ENCODE measurements around the gene GRB10.

GRB10 gene

DNA sequence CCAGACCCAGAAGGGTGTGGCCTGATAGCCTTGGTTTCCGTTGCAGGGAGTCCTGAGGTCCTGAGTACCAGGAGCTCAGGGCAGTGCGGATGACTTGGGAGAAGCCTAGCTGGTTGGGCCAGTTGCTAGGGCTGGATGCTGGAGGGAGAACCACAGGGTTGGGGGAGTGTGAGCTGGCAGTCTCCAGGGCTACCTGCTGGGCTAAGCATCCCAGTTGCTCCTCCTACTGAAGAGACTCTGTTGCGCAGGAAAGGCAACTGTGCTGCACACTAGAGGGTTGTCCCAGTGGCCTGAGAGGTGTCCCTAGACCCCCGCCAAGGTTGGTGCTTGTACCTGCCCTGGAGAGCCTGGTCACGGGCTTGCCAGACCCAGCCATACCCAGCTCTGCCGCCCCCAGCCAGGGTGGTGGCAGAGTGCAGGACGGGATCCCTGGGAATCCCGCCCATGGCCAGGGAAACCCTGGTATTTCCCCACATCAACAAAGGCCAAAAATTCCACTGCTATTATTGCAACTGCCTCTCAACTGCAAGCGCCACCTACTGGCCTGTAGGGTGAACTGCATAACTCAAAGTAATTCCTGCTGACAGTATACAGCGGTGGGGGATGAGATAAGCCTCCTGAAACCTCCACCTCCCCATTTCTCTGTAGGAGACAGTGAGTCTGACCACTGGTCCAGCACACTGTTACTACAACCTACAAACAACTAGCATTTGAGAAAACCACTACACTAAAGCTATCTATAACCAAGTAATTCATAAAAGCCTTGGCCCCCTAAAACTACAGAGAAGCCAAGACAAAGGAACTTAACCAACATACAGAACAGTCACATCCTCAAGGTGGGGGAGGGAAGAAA, 149.9 kb downstream of the GRB10 start:
- DNase-seq (ENCODE audit: low read depth) = no peak

DNA sequence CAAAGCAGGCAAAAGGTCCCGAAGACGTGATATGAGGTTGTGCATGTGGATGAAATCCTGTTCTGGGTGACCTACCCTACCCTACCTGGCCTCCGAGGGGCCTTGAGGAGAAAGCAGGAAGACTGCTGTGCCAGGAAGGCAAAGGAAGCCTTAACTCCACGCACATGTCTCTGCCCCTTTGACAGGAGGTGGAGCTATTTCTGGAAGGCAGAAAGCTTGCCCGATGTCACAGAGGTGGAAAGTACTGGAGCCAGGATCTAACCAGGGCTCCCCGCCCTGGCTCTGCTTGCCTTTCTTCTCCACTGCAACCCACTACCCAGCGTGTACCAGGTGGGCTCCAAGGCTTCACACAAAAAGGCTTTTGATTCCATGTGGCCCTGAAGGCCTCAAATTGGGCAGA, 151.1 kb downstream of the GRB10 start:
- no peak for DNase-seq (ENCODE audit: low read depth)

DNA sequence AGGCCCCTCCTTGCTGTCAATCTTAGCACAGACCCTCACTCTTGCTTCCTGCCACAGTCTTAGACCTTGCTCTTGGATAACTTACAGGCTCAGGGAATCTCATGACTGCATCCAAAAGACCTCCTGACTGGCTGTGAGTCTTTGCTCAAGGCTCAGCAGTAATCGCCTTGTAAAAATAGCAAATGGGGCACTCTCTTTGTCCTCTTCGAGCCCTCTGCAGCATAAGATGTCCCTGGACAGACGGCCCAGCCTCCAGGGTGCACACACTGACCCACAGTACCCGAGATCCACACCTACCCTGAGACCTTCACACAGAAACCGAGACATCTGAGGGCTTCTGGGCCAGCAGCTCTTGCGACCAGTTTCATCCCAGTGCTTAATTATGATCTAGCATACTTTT, 151.6 kb downstream of the GRB10 start:
- no peak for DNase-seq (ENCODE audit: low read depth)

DNA sequence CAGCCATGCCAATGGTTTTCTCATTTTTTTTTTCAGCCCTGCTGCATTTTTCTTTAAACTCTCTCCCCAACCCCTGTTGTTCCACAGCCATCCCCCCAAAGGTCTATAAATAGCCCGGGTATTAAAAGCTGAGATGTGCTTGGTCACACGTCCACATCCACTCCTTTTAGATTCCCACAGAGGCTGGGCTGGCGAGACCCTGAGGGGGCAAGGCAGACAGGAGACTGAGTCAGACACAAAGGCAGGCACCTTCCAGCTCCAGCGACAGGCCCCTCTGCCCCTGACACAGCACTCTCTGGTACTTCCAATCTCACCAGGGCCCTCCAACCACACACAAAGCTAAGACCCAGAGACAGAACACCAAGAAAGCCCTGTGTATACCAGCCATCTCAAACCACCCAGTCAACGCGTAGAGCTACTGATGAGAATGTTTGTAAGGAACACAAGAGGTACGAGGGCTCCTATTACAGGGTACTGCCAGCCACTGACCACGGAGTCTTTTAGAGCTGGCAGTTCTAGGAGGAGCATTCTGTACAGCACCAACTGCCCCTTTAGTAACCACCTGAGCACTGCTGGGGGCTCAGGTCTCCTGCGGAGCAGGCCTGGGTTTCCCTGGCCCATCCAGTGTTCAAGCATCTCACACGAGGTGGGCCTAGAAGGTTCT, 153.3 kb downstream of the GRB10 start:
- no peak for DNase-seq (ENCODE audit: low read depth)

DNA sequence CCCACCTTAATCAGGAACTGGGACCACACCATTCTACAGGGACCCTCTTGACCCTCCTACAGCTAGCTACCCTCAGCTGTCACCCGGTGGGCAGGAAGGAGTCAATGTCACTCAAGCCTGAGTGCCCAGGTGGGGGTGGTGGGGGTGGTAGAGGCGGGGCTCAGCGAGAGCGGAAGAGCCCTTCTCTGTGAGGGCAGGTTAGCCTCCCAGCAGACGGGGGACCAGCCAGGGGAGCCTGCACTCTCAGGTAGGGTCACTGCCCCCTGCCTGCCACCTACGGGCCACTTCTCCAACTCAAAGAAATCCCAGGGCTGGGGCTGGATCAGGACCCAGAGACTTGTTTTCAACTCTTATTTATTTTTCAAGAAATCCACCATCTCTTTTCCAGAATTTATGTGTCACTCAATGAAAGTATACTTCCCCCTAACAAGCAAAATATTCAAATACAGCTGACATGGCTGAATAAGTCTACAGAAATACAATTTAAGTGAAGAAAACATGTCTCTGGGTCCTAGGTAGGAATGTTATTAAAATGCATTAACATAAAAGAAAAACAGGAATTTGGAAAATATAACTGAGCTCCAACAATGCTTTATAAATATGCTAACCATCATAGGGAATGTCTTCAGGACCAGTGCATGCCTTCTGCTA, 154.1 kb downstream of the GRB10 start:
- no peak for DNase-seq (ENCODE audit: low read depth)

DNA sequence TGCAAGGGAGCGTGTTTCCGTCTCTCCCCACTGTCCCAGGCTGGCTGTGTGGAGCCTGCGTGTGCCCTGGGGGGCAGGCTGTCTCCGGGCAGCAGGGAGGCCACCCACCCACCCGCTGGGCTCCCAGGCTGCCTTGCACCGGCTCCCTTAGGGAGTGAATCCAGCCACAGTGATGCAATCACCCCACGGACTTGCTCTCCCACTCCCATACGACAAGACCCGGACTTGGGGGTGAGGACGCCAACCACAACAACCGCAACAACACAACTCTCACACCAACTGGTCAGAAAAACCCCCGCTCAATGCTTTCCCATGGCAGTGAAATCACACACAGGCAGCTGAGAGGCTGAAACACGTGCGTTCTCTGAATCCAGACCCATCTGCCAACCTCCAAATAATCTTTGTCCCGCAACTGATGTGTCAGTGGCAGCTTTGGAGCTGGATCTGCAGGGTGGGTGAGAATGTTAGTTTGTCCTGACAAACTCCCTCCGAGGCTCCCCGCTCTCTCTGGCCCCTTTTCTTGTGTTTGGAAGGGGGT, 154.8 kb downstream of the GRB10 start:
- no peak for DNase-seq (ENCODE audit: low read depth)

DNA sequence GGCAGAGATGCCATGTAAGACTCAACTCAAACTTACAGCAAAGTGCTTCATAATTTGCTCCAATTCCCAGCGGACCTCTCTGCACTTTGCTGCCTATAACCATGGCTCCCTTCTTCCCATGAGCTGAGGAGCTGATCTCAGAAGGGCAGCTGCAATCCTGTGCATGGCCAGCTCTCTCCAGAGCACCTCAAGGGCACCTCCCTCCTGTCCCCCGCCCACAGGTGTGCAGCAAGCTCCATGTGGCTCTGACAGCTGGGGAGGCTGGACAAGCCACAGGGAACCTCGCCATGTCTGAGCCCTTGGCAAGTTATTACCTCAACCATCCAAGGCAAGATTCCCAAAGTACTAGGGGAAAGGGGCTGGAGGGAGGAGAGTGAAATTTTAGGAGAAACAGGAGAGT, 156.4 kb downstream of the GRB10 start:
- no peak for DNase-seq (ENCODE audit: low read depth)

DNA sequence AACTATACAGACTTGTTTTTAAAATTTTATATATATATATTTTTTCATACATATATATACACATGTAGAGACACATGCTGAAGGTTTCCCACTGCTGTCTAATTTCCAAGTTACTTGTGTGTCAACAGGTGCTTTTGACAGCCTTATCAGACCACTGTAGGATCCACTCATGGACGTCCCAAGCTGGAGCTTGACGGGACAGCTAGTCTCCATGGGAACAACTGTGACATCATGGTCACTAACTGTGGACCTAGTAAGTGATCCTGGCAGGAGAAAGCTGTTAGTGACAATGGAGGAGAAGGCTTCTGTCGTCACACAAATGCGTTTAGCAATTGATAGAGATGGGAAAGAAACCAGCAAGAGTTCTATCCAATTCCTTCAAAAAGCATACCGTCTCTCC, 157.3 kb downstream of the GRB10 start:
- no peak for DNase-seq (ENCODE audit: low read depth)

DNA sequence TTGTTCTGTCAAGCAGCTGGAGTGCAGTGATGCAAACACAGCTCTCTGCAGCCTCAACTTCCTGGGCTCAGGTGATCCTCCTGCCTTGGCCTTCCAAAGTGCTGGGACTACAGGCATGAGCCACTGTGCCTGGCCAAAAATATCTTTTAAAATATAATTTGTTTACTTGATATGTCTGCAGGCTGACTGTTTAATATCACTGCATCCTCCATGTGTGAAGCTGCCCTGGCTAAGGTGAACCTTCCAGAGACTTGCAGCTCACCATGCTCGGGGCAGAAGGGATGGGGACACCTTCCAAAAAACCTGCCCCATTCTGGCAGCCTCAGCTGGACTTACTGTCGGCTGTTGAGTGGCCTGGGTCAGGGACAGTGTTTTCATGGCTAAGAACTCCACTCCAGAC, 159.9 kb downstream of the GRB10 start:
- DNase-seq (ENCODE audit: low read depth) = no peak

DNA sequence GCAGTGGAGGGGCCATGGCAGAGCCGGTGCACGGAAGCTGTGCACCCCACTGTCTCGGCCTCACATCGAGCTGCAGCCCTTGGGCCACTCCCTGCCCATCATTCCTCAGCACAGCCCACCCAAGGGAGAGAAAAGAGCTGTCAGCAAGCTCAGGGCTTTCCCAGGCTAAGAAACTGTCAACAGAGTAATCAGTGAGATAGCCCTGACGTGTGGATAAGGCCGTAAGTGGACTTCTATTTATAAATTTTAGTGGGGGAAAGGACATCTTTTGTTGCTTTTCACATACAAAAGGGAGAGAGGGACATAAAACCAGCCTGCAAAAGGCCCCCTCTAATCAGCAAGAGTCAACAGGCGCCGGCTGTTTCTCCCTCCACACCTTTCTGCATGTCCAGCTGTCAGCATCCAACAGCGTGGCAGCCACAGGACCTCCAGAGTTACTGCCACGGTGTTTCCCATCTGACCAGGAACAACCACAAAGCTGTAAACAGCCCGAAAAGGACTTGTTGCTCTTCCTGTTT, 160.7 kb downstream of the GRB10 start:
- DNase-seq (ENCODE audit: low read depth) = no peak

DNA sequence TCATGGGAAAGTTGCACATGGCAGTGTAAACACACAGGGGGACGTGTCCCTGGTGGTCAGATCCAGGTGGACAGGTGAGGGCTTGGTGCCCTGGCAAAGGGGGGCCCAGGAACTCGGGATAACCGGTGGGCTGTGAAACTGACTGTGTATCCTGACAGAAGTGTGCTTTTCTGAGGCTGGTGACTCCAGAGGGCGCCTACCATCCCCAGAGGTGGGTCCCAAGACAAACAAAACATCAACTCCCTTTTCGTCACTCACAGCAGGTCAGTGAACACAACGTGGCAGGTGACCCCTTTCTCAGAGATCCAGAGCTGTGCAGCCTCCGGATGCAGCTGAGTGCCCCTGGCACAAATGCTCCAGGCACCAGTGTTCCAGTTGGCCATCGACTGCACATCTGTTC, 161.5 kb downstream of the GRB10 start:
- DNase-seq (ENCODE audit: low read depth) = no peak

DNA sequence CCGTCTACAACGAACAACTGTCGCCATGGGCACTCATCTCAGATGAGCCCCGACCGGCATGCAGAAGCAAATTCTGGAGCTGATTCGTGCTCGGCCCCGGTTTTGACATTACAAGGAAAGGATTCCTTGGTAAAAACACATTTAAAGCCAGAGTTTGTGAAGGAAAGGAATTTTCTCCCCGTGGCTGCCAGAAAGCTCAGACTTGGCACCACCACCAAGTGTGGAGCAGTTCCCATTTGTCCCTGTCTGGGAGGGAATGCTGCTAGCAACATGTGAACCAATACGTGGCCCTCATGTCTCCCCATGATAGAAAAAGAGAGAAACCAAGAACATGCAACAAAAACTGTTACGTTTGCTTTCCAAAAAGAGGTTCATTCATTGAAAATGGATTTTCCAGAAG, 162.3 kb downstream of the GRB10 start:
- no peak for DNase-seq (ENCODE audit: low read depth)

DNA sequence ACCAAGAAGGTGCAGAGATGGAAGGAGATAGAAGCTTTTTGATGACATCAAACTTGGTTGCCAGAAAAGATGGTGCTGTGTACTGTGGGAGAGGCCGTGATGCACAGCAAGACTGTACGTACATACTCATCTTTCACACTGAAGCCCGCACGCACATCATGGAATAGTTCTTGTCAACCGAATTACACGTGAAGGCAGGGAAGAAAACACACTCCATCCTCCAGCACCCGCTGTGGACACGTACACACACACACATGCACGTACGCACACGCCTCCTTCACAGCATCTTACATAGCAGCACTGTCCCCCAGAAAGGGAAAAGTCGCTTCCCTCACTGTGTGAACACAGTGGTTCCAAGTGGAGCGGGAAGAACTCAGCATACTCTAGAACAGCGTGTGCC, 163.0 kb downstream of the GRB10 start:
- no peak for DNase-seq (ENCODE audit: low read depth)

DNA sequence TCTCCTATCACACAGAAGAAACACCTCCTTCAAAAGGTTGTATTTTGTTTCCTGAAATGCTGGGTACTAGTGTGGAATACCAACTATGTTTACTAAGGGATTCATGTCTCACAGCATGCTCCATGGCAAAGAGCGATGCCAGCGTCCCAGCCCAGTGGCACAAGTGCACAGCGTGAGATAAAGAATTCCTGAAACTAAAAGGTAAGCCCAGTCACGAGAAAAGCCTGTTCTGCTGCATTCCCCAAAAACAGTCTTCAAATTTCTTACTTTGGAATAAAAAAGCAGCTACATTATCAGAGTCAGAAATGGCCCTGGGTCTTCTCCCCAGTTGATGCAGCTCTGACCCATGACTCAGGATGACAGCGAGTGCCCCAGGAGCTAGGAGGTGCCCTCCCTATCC, 164.4 kb downstream of the GRB10 start:
- DNase-seq (ENCODE audit: low read depth) = no peak

DNA sequence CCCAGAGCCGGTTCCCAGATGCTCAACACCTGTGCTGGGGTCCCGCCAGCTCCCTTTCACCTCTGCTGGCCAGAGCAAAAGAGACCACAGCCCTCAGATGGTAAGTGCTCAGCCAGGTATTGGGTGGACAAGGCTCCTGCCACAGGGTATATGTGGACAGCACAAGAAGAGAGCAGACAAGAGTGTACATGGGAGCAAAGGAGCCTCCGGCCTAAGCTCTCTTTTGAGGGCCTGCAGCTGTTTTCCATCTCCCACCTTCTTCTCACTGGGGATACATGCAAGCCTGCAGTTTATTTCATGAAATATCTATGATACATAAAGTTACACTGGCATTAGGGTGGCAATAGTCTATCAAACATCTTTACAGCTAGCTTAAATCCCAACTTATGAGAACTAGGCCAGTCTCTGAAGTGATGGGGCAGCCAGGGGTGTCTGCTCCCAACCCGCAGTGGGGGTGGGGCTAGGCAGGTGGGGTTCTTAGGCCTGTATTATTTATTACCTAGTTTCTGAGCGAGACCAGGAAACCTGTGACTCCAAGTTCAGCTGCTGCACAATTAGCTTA, 167.1 kb downstream of the GRB10 start:
- DNase-seq (ENCODE audit: low read depth) = no peak

DNA sequence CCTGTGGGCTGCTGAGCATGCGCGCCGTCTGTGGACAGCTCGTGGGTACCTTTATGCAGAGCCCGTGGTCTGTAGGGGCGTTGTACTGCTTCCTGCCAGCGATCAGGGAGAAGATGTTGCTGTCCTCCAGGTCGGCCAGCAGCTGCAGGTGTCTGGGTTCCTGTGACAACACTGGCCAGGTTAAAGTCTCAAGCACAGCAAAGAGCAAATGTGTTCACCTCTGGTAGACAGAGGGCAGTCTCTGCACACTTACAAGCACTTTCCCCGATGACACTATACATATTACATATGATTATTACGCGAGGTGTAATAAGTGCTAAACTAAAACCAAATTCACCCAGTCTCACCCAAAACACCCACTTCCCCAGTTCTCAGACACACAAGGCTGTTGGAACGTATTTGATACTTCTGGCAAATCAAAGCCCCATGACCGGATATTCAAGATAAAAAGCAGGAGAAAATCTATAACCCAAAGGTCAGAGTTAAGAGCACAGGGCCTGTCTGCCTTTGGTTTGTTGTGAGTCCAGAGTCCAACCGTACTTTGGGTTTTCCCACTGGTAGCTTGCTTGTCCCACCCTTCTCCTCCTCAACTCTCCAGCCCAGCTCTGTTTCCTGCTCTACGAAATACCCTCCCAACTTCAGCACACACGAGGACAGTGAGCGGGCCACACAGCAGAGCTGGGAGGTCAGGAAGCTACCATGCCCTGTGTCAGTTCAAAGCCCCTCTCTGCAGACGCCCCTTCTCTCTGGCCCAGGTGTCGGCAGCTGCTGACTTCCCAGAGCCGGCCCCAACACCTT, 167.8 kb downstream of the GRB10 start:
- no peak for DNase-seq (ENCODE audit: low read depth)

DNA sequence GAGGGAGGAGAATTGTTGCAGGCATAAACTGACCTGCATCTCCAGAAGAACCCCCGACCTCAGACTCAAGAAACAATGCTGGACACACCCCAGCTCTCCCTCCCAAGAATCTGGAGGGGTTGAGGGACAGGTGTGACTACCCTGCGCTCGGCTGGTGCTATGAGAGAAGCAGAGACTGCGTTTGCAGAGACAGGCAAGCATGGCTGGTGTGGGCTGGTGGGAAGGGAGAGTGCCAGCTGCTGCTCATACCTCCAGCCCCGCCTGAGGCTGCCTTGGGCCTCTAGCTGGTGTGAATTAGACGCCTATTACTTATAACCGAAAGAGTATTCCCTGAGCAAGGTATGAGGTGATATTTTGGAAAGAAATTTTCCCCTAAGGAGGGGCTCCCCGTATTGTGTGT, 169.2 kb downstream of the GRB10 start:
- DNase-seq (ENCODE audit: low read depth) = no peak

DNA sequence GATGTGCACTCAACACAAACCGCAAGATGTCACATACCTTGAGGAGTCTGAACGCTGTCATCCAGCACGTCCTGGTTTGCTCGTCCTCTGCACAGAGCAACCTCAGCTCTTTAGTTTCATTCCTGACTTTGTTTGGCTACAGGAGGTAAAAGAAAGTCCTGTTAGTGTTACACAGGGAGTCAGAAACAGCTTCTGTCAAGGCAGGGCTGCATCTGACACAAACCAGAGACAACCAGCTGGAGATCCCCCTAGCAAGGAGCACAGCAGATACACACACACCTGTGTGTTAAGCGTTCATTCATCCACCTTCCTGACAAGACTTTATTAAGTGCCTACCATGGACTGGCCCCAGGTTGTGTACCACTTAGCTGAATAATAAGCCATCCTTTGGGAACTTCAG, 170.0 kb downstream of the GRB10 start:
- DNase-seq (ENCODE audit: low read depth) = no peak

DNA sequence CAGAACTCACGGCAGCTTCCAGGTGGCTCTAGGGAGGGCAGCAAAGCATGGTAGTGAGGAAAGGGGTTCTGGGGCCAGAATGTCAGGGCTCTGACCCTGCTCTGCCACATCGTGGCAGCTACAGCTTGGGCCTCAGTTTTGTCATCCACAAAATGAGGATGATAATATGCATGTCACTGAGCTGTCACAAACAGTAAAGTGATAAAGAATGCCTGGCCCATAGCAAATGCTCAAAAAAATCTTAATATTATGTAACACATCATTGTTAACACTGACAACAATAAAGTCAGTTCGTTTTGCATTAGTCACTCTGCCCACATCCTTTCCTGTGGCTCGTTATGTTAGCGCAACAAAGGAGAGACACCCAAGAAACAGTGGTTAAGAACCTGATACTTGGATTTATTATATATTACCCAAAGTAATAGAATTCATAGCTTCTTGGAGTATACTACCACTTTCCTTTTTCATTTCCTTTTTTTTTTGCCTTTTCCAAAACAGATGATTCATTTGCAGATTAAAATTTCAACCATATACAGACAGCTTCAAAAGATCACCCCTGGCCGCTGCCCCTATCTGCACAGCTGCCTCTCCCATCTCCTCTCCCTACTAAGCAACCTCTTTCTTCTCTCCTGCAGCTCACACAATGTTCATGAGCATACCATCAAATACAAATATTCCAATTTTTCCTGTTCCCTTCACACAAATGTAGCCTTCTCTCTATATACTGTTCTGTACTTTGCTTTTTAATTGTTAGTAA, 172.0 kb downstream of the GRB10 start:
- DNase-seq (ENCODE audit: low read depth) = peak; percentile 43

DNA sequence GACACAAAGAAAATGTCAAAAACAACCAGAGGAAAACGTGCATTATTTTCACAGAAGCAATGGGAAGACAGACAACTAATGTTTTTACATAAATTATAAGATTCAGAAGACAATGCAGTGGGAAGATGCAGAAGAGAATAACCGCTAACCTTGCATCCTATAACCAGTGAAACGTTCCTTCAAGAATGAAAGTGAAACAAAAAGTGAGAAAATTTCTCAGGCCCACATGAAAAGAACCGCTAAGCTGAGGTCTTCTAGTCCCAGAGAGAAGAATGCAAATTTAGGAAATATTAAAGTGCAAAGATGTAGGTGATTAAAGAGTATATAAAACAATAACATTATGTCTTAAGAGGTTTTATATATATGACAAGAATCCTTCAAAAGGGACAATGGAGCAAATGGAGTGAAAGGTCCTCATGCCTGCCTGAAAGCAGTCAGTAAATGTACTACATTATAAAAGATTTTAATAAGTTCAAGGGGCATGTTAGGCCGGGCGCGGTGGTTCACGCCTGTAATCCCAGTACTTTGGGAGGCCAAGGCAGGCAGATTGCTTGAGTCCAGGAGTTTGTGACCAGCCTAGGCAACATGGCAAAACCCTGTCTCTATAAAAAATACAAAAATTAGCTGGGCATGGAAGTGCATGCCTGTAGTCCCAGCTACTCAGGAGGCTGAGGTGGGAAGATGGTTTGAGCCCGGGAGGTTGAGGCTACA, 174.3 kb downstream of the GRB10 start:
- no peak for DNase-seq (ENCODE audit: low read depth)

Data from non-pigmented ciliary epithelial cell (primary cell).